ENCODE results near the gene DIP2B. TPM values are rescaled to one million over a fixed set of nuclear protein-coding genes. Genes with fewer than 3 reads are reported as not detected.

Gene DIP2B
- total RNA-seq, 1 donor from 2014 or later: 60.0 TPM

GRCh38 chr12:50639721-50640120 lies 134.9 kb downstream of the DIP2B start:
- no peak for DNase-seq

GRCh38 chr12:50640321-50640939 lies 135.6 kb downstream of the DIP2B start:
- no peak for DNase-seq

GRCh38 chr12:50641566-50641965 lies 136.8 kb downstream of the DIP2B start:
- DNase-seq: no peak

- no peak for DNase-seq
Observed at GRCh38 chr12:50642035-50642451, 137.3 kb downstream of the DIP2B start.

- no peak for DNase-seq
Observed at GRCh38 chr12:50642761-50643160, 138.0 kb downstream of the DIP2B start.

GRCh38 chr12:50647031-50647430 lies 142.2 kb downstream of the DIP2B start:
- DNase-seq: no peak

- DNase-seq: no peak
Observed at GRCh38 chr12:50647479-50647878, 142.7 kb downstream of the DIP2B start.

- DNase-seq: no peak
Observed at GRCh38 chr12:50650285-50650684, 145.5 kb downstream of the DIP2B start.

- no peak for DNase-seq
Observed at GRCh38 chr12:50655374-50655921, 150.7 kb downstream of the DIP2B start.

GRCh38 chr12:50659260-50659659 lies 154.5 kb downstream of the DIP2B start:
- no peak for DNase-seq

GRCh38 chr12:50659690-50660424 lies 155.1 kb downstream of the DIP2B start:
- DNase-seq: no peak

GRCh38 chr12:50660425-50660822 lies 155.6 kb downstream of the DIP2B start:
- no peak for DNase-seq

GRCh38 chr12:50661300-50662115 lies 156.7 kb downstream of the DIP2B start:
- DNase-seq: no peak

- no peak for DNase-seq
Observed at GRCh38 chr12:50662116-50662510, 157.3 kb downstream of the DIP2B start.

GRCh38 chr12:50665170-50665569 lies 160.4 kb downstream of the DIP2B start:
- no peak for DNase-seq

GRCh38 chr12:50665609-50666008 lies 160.8 kb downstream of the DIP2B start:
- DNase-seq: no peak

GRCh38 chr12:50666023-50666422 lies 161.2 kb downstream of the DIP2B start:
- DNase-seq: no peak

- no peak for DNase-seq
Observed at GRCh38 chr12:50672158-50672557, 167.4 kb downstream of the DIP2B start.

GRCh38 chr12:50676756-50677155 lies 172.0 kb downstream of the DIP2B start:
- no peak for DNase-seq

- DNase-seq: no peak
Observed at GRCh38 chr12:50677858-50678257, 173.1 kb downstream of the DIP2B start.

- DNase-seq: no peak
Observed at GRCh38 chr12:50678650-50679365, 174.0 kb downstream of the DIP2B start.

GRCh38 chr12:50679612-50680011 lies 174.8 kb downstream of the DIP2B start:
- no peak for DNase-seq
